ENCODE results near the gene PARVB. TPM values are rescaled to one million over a fixed set of nuclear protein-coding genes. Genes with fewer than 3 reads are reported as not detected.
A peak's percentile ranks its signal among the peaks of the same experiment; 100 is the strongest.

The PARVB gene
- total and polyA plus RNA-seq, 2 of the 8 experiments (the other 6 are each of a cell fraction or from before 2014, with no cell fraction given), result 14.5 to 18.6 TPM

DNA sequence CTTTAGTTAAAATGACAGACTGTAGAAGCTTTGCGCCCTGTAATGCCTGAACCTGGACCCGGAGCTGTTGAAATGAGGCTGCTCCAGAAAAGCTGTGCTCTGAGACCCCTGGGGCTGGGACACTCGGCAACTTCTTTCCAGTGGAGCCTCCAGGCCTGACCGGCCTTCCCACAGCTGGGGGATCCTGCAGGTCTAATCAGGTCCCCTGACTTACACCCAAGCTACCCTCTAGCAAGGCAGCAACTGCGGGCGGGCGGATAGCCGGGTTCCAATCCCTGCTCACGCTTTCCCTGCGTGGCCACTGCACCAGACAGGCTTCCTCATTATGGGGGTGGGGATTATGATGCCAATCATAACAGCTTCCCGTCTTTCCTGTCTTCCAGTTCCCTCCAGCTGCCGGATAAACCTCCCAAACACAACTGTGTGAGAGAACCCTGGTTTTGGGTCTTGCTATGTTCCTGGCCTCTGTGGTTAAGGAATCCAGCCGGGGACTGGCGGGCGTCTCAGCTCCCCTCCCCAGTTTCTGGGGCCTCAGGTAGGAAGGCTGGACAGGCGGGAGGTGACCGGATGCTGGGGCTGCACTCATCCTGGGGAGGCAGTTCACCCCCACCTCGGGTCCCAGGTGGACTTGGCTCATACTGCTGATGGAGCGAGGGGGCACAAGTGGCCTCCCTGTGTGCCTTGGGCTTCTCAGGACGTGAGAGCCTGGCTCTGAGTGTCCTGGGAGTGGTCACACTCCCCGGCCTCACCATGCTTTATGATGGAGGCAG is 195.2 kb downstream of the PARVB start:
- Histone ChIP-seq H3K4me2 (ENCODE audit: insufficient read depth in 1 of 2, low read depth in 2 of 2, low read length in 2 of 2) (no peak overlapping the region), H3K23me2 (ENCODE audit: low read depth, low read length) (no peaks in the 10 kb centered on the region), H3K27ac (ENCODE audit: low read depth, low read length) (no peak overlapping the region), H4K20me1 (replicated peaks in 1 of 2; ENCODE audit: control insufficient read depth in 1 of 2, insufficient read depth in 2 of 2, low read length in 2 of 2) (no peaks in the 10 kb centered on the region), H3K4me3 (ENCODE audit: extremely low read depth in 1 of 4, insufficient read depth in 2 of 4, low read depth in 3 of 4, low read length in 4 of 4) (no peak overlapping the region), H2BK20ac (ENCODE audit: low read length) (no peak overlapping the region), H4K91ac (replicated peaks; ENCODE audit: insufficient read length, low read length) (no peak overlapping the region), H3K79me2 (ENCODE audit: control insufficient read depth in 1 of 2, insufficient read depth in 2 of 2, low read length in 2 of 2) (no peaks in the 10 kb centered on the region), H3K56ac (replicated peaks; ENCODE audit: insufficient read length, low read depth, low read length) (no peak overlapping the region), H3K79me1 (ENCODE audit: low read depth, low read length) (no peaks in the 10 kb centered on the region), H2BK5ac (ENCODE audit: low read depth, low read length) (no peak overlapping the region), H3K23ac (ENCODE audit: insufficient read length) (no peak overlapping the region), H3K4ac (replicated peaks; ENCODE audit: insufficient read length, low read depth, low read length) (no peak overlapping the region), H3K36me3 (ENCODE audit: control insufficient read depth in 2 of 4, insufficient read depth in 4 of 4, low read length in 3 of 4) (no peaks in the 10 kb centered on the region), H2BK15ac (ENCODE audit: low read length) (no peak overlapping the region), H3K4me1 (replicated peaks in 1 of 4; ENCODE audit: control insufficient read depth in 3 of 4, insufficient read depth in 4 of 4, low read length in 3 of 4) (no peaks in the 10 kb centered on the region), H2AK5ac (ENCODE audit: low read depth, low read length) (no peak overlapping the region), H3K9me3 (ENCODE audit: insufficient read depth in 2 of 2, low read depth in 1 of 2, low read length in 1 of 2) (peaks cover 3 to 7% of the 10 kb centered on the region in 2 experiments; a peak in 1 of 4 replicates), H4K8ac (ENCODE audit: extremely low read depth, insufficient read depth, low read length) (no peak overlapping the region), H3K14ac (ENCODE audit: insufficient read length) (no peak overlapping the region), H3K27me3 (replicated peaks in 1 of 4; ENCODE audit: control insufficient read depth in 3 of 4, extremely low read depth in 1 of 4, insufficient read depth in 3 of 4, low read length in 3 of 4) (no peaks in the 10 kb centered on the region), H2AFZ (ENCODE audit: low read length) (no peak overlapping the region), H3K9ac (replicated peaks in 1 of 4; ENCODE audit: extremely low read depth in 1 of 4, low read depth in 3 of 4, low read length in 3 of 4) (no peak overlapping the region), H2BK120ac (replicated peaks; ENCODE audit: low read depth, low read length) (no peak overlapping the region), H4K5ac (ENCODE audit: insufficient read length, low read depth, low read length) (no peak overlapping the region), H3K18ac (ENCODE audit: extremely low read depth, low read length) (no peak overlapping the region), H2BK12ac (ENCODE audit: low read depth, low read length) (no peak overlapping the region)
- 92% methylated on average over 21 of the region's 21 CpGs; no CpG with 5 or more reads in 1 of the 2 experiments for WGBS, 2 experiments (ENCODE audit: extremely low coverage in 1 of 2, insufficient coverage in 1 of 2, insufficient read length in 1 of 2, insufficient replicate concordance in 2 of 2, low coverage in 1 of 2, low lambda C conversion rate in 2 of 2, missing lambda C conversion rate in 1 of 2)
- CTCF ChIA-PET (ENCODE audit: partially characterized antibody), result interaction anchor here (0.6 to 1.4 kb wide), 5 partner anchors 22 to 226 kb away, joined by 3 to 4 read pairs (median 3); no protein-coding TSS in a partner anchor
- FAIRE-seq (no peak), DNase-seq (ENCODE audit: low read depth in 1 of 2, low spot score in 2 of 2) (peak in 1 of 2 experiments; percentile 43)
- POLR2A ChIA-PET (ENCODE audit: partially characterized antibody), result no interaction called here
- TF ChIP-seq KDM5A (IDR thresholded peaks at IDR 0.05; ENCODE audit: low read length) (no peak), USF2 (IDR thresholded peaks at IDR 0.05; ENCODE audit: low read length) (no peak), CHD2 (IDR thresholded peaks at IDR 0.05; ENCODE audit: low read length) (no peak), PHF8 (conservative IDR thresholded peaks at IDR 0.05; ENCODE audit: low read depth, low read length) (no peak), BCL11A (IDR thresholded peaks at IDR 0.05; ENCODE audit: low read depth in 2 of 2, low read length in 2 of 2) (no peak), ATF3 (IDR thresholded peaks at IDR 0.05; ENCODE audit: insufficient read depth, low read depth, low read length) (no peak), SP4 (IDR thresholded peaks at IDR 0.05; ENCODE audit: low read length) (no peak), ZNF274 (IDR thresholded peaks at IDR 0.05; ENCODE audit: borderline replicate concordance, extremely low read depth, low read length) (no peak)
